Skeletal muscle cell (primary cell): ENCODE measurements around the gene BCAP31.
"Not testable (repeated sequence)": the region's sequence is repeated elsewhere in the genome, so short reads cannot be mapped to it uniquely, and the experiment has no call there.

Source experiments
- DNase-seq: peaks from one replicate; pipeline ENCODE4 v3.0.0-alpha.2; 2010; ENCODE audit warnings: low read depth
- H3K4me3 ChIP-seq: 2 replicates; pipeline ENCODE4 v1.5.1; 2011; ENCODE audit warnings: low read depth, mild to moderate bottlenecking, control low read depth, low read length, moderate library complexity

The BCAP31 gene

DNA sequence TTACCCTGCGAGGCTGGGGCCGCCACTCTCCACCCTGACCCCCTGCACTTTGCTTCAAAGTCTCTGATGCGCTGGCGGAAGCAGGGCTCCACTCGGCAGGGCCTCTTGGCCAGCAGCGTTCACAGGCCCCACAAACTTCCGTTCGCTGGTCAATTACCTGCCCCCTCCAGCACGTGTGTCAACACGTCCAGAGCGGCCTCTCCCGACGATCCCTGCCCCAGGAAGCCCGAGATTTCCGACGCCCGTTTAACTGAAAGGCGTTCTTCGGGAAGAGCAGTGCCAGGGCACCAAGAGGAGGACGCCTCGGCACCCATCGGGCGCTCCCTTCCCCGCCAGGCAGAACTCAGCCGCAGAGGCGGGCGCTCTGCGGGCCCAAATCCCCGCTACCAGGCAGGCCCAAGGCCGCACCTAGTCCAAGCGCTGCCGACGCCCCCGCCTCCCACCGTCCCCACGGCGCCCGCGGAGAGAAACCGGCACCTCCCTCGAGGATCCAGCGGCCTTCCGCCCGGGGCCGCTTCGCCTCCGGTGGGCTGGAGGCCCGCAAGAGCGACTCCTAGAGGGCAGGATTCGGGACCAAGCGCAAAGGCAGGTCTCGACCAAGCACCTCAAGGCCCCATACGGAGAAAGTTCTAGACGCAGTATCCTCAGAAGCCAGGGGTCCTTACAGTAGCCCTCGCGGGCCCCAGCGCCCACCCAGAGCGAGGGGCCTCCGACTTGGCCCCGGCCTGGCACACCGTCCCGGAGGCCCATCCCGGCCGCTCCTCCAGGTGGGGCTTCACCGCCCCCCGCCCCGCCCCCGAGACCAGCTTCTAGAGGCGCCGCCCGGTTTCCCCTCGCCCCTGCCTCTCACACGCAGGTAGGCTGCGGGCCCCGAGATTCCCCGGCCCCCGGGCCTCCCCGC is 586 bp downstream of the BCAP31 start:
- peak overlapping the region; percentile 69 for H3K4me3 ChIP-seq

DNA sequence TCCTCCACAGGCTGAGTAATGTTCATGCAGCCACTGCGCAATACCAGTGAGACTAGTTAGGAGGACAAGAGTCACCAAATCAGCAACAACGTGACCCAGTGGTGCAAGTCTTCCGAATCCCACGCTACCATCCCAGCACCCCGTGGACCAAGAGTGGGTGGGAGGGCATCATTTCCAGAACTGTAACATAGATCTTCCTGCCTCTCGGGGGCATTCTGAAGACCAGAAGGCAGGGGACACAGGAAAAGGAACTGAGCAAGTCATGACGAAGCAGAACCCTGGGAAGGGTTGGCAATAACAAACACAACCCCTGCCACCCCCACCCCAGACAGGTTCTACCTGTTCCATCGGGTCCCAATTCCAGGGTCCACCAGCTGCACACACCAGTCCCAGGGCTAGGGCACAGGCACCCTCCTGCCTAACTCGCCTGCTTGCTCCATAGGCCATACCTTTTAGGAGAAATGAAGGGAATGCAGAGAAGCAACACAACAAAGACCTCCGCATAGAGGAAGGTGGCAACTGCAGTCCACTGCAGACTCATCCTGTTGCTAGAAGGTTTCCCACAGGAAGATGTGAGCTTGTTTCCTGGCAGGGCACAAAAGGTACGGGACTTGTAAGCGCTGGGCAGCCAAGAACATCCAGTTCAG is 1.4 kb downstream of the BCAP31 start:
- H3K4me3 ChIP-seq = peak overlapping the region; percentile 69
- no peak for DNase-seq

More for the DNA sequence above, 586 bp downstream of the BCAP31 start:
- no peak for DNase-seq

DNA sequence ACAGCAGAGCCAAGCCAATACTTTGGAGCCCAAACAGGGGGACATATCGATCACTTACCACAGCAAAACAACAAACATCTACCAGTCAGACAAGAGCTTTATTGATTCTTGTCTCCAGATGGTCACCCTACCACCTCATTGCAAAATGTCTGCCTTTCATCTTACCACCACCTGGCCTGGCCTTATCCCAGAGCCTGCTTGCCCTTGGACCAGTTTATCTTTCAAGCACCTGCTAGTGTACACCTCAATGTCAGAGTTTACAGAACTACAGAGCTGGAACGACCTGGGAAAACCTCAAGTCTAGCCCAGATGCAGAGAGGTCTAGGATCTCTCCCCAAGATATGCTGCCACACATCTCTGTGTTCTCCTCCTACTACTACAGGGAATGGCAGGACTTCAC is 4.5 kb downstream of the BCAP31 start:
- DNase-seq = no peak
- H3K4me3 ChIP-seq = no peak overlapping the region

DNA sequence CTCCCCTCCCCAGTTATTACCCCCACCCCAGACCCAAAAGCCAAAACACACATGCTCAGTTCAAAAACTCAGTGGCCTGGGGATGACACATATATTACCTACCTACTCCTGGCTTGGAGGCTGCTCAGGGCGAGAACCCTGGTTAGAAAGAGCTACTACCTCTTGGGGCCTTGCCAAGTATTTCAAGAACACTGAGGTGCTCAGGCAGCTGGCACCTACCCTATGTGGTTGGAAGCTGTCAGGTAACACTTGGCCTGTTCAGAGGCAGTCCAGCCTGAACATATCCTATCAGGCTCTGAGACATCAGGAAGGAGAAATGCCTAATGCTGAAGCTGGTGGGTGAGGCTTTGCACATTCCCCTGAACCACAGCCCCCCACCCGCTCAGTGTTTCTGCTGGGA is 4.9 kb downstream of the BCAP31 start:
- no peak overlapping the region for H3K4me3 ChIP-seq
- no peak for DNase-seq

DNA sequence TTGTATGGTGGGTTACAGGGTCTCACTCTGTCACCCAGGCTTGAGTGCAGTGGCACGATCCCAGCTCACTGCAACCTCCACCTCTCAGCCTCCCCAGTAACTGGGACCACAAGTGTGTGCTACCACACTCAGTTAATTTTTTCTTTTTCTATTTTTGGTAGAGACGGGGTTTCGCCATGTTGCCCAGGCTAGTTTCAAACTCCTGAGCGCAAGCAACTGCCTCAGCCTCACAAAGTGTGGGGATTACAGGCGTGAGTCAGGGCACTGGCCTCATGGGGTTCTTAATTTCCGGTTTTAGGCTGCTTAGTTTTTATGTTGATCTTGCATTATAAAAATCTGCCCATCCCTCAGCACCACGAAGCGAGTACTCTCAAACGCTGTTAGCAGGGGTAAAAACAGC is 6.7 kb downstream of the BCAP31 start:
- no peak overlapping the region for H3K4me3 ChIP-seq
- DNase-seq = no peak

DNA sequence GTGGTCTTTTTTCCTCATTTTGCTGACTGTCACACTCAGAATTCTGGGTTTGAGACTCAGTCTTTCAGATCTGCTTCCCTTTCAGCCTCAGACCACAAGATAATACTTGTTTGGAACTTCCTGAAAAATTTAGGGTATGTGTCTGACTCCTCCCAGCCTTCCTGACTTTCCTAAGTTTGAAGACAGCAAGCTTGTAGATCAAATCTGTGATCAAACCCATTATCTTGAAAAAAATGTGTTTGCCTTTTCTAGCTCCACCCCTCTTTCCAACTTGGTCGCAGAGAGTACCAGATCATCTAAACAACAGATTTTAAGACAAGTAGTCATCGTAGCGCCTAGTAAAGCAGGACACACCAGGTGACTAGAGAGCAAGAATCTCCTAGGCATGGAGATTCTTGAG is 9.9 kb downstream of the BCAP31 start:
- H3K4me3 ChIP-seq = no peak overlapping the region
- DNase-seq = no peak

DNA sequence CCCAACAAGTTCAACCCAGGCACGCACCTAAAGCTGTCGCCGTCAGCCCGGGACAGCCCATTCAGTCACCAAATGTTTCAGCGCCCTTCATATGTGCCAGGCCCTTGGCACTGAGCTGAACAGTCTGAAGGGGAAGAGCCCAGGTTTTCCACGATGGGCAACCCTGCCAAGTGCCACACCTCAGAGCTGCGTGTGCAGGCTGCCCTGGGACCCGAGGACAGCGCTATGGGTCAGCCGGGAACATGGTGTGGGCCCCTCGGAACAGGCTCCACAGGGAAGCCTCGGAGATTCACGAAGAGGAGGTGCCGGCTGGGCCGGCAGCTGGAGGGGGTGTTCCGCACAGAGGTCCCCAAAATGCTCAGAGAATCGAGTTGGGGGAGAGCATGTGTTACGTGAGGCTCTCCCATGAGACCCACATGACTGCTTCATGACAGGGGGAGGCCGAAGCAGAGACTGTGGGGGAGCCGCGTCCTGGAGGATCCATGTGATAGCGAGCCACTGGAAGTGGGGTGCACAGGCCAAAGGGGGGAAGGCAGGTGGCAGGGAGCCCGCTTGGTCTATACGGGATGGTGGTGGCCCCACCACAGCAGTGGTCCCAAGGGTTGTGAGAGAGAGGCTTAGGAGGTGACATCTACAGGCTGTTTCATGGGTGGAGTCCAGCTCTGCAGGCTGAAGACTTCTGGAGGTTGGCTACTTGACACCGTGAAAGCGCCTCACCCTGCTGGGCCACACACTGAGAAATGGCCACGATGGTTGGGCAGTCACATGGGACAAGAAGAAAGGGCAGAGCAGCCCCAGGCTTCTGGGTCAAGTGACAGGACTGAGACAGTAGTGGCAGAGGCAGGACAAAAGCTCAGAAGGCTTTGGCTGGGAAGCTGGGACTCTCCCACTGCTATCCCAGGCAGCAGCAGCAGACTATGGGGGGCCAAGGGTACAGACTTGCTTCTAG is 14.2 kb downstream of the BCAP31 start:
- DNase-seq = no peak
- no peak overlapping the region for H3K4me3 ChIP-seq

DNA sequence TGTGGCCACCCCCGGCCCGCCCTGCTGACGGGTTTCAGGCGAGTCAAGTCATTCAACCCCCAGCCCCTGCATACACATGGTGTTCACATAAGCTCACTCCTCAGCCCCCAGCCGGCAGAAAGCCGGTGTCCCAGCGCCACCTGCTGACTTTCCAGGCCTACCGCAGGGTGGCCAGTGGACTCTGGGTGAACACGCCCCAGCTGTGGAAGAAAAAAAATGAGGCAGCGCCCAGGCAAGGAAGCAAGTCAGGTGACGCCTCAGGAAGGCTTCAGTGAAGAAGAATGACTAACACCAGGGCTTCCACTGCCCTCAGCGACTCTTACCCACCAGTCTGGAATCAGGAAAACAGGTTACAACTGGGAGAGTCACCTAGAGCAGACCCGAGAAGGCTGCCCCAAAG is 15.8 kb downstream of the BCAP31 start:
- DNase-seq = peak; percentile 43
- H3K4me3 ChIP-seq = no peak overlapping the region

DNA sequence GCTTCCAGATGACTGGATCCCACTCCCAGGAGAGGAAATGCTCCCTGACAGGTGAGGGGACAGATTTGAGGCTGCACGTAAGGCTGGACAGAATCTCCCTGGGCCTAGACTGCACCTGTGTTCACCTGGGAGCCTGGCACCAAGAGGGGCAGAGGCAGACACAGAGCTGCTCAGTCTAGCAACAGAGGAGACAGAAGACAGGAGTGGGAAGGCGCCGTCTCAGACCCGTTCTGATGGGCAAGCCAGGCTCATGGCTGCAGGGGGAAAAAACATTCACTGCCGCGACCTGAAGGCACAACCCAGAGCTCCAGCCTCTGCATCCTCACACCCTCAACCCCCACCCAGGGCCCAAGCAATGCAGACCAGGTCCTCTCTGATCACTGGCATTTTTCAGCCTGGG is 16.8 kb downstream of the BCAP31 start:
- H3K4me3 ChIP-seq = no peak overlapping the region
- DNase-seq = no peak

DNA sequence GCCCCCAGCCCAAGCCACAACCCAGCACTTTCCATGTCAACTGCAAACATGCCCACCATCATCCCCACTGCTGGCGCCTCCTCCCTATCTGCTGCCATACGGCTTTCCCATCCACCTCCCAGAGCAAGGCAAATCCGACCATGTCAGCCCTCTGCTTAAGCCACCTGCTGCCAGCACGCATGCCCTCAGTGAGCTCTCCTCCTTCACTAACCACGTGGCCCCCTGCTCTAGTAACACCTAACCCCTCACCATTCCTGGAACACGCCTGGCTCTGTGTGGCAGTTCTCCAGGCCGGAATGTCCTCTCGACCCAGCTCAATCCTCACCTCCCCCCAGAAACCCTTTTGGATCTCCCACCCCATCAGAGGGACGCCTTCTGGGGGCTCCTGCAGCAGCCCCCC is 17.4 kb downstream of the BCAP31 start:
- no peak overlapping the region for H3K4me3 ChIP-seq
- no peak for DNase-seq

DNA sequence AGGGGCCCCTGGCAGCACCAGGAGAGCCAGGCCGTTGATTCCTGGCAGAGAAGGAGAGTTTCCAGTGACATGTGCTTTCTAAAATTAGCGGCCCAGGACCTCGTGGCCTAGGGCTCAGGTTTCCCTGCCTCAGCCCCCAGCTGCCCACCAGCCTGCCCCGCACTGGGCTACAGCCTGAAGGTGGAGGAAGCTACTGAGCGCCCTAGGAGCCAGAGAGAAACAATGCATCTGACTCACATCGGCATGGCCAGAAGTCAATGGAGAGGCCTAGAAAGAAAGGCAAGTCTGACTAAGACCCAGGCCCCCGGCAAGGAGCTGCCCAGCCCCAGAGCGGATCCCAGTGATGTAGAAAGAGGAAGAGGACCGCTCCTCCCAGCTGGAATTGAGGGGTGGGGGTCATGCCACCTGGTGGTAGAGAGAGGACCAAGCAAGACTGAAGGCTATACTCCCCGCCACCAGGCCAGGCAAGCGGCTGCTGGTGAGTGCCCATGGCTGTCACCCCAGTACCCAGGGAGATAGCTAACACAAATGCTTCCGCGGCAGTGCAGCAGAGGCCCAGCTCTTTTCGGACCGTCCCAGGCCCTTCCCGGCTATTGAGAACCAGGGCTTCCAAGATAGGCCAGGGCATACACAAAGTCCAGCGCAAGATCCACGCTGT is 18.7 kb downstream of the BCAP31 start:
- not testable (repeated sequence) for DNase-seq

DNA sequence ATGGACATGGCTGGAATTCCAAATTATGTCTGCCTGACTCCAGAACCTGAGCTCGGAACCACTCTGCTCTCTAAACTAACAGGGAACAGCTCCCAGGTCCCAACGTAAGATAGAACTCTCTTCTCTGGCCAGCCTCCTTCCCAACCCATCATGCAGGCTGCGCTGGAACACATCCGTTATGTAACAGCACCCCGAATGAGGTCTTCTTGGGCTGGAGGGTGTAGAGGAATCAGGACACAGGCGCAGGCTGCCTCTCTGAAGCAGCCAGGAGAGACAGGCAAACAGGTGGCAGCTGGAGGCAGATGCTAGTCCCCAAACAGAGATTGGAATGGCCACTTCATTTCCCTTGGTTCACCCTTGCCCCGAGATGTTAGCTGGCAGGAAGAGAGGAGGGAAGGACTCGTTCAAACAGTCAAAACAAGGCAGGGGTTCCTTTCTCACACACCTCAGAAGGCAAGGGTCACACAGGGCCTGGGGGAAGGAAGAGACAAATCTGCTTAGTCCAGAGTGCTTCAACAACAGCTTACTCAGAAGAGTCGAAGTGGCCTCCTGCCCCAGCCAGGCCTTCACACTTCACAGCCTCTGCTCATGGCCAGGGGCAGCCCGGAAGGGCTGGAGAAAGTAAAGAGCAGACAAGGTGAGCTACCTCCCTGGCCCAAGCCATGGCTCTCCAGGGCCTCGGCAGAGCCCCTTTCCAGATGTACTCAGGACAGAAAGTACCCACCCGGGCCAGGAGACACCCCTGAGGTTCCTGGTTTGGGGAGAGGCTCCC is 19.4 kb downstream of the BCAP31 start:
- H3K4me3 ChIP-seq = not testable (repeated sequence)

More for the DNA sequence above, 18.7 kb downstream of the BCAP31 start:
- not testable (repeated sequence) for H3K4me3 ChIP-seq

DNA sequence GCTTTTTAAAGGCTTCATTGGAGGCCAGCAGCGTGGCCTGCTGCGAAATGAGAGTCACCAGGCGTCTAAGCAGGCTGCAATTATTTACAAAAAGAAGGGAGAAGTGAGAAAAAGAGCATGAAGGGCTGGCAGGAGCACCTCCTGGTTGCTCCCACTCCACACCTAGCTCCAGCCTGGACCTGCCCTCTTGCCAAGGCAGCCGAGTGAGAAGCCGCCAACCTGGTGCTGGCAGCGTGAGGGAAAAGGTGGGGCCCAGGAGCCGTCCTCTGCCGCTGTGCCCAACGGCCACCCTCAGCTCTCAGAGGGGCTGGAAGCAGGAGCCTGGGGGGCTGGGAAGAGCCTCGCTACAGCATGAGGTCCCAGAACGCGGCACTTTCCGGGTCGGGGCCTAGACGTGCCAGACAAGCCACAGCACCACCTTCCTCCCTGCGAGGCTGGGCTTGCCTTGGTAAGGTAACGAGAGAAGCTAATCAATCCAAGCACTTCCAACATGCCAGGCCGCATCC is 20.1 kb downstream of the BCAP31 start:
- no peak for DNase-seq
- H3K4me3 ChIP-seq = no peak overlapping the region

More for the DNA sequence above, 19.4 kb downstream of the BCAP31 start:
- DNase-seq = not testable (repeated sequence)

DNA sequence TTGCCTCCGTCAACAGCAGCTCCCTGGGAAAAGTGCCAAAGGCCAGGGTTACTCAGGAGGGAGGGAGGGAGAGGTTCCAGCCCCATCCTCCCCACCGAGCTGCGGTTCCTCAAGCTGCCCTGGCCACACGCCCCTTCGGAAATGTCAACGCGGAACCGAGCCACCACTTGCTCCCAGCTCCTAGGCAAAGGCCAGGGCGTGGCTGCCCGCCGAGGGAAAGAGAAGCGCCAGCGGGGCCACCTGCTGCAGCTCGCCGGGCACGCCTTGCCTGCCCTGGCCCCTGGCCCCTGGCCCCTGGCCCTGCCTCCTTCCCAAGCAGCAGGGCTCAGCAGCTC is 21.2 kb downstream of the BCAP31 start:
- H3K4me3 ChIP-seq = no peak overlapping the region
- DNase-seq = no peak

DNA sequence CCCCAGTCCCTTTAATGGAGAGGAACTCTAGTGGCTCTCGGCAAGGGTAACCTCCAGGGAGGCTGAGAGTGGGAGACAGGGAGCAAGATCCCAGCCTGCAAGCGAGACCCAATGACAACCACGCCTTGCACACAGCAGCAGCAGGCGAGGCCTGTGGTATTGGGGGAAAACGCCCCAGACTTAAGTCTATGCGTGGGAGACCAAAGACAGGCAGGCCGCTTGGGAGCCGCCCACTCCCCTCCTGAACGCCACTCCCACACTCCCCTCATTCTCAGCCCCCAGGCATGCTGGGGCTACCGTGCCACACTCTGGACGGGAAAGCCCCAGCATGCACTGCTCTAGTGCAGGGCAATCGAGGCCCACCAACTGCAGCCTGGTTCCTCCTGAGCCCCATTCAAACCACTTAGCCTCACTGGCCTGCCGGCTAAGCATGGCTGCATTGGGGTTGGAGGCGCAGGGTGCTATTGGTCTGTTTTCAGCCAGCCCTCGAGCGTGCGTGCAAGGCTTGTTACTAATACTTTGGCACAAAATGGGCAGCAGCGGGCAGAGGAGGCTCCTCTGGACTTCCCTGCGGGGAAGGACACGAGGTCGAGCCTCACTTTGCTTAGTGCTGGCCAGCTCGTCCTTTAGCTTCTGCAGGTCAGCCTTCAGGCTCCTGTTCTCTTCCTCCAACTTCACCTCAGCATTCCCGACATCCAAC is 21.7 kb downstream of the BCAP31 start:
- no peak for DNase-seq
- H3K4me3 ChIP-seq = no peak overlapping the region

DNA sequence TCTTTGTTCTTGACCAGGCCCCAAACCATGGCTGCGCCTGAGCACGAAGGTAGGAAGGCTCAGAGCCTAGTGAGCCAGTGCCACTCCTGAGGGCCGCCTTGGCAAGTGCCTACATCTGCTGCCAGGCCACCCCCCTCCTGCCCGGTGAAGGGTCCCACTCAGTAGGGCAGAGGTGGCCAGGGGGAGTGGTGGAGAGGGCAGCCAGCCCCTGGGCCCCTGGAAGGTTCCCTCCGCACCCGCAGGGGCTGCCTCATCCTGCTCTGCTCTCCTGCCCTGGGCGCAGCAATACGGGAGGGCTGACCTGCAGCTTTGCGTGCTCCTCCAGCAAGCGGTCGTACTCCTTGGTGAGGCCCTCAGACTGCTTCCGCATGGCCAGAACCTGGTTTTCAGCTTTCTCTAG is 22.5 kb downstream of the BCAP31 start:
- no peak for DNase-seq

DNA sequence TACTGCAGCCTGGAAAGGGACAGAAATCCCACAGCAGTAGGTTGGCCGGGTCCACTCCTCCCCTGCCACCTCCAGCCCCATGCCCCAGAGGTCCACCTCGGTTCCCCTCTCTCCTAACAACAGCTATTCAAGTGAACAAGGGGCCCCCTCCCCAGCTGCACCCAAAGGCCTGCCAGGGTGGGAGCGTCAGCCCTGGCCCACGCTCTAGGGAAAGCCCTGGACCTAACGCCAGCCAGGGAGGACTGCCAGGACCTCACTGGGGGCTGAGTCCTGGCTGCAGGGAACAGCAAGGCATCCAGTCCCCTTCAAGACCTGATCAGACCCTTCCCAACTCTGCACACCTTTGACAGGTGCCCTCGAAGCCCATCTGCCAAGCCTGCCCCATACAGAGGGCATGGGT is 23.2 kb downstream of the BCAP31 start:
- DNase-seq = no peak
- H3K4me3 ChIP-seq = no peak overlapping the region

More for the DNA sequence above, 22.5 kb downstream of the BCAP31 start:
- no peak overlapping the region for H3K4me3 ChIP-seq

DNA sequence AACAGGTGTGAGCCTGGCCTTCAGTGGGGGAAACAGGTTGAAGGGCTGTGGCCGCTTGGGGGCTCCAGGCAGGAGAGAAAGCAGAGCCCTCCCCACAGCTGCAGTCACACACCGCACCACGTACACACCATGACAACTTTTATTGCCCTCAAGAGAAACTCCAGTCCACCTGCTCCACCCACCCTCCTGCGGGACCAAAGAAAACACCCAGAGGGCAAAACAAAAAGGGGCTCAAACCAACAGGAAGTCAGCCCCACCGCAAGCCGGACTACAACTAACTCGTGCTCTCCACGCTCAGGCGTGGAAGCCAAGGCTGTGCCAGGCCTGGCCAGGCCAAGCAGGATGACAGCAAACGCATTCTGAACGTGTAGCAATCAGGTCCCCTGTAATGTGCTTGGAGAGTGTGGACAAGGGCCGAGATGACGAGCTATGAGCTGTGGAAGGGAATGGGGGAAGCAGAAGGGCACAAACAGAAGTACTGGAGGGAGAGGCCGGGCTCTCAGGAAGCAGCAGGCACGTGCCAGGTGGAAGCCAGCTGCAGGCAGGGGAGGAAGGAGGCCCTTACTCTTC is 23.7 kb downstream of the BCAP31 start:
- H3K4me3 ChIP-seq = no peak overlapping the region
- no peak for DNase-seq
